DOHH2 (cell line): ENCODE data around the gene SLC6A8.
"Not testable (repeated sequence)": the region's sequence is repeated elsewhere in the genome, so short reads cannot be mapped to it uniquely, and the experiment has no call there.

Experiments
- EZH2phosphoT487 ChIP-seq: fragments of 200-600 bp; sonication (generic); IDR thresholded peaks from 2 replicates; pipeline ENCODE4 v1.6.1; 2017; ENCODE audit warnings: borderline replicate concordance, mild to moderate bottlenecking, antibody characterized with exemption, low read length, moderate library complexity, mixed read lengths
- TF ChIP-seq, protein P1 (sequence below): fragments of 200-600 bp; sonication (generic); IDR thresholded peaks from one replicate; pipeline ENCODE4 v1.5.1; 2014; ENCODE audit warnings: antibody characterized with exemption, mild to moderate bottlenecking, low read depth, low read length; ENCODE audit not compliant: poor library complexity, severe bottlenecking

DNA sequence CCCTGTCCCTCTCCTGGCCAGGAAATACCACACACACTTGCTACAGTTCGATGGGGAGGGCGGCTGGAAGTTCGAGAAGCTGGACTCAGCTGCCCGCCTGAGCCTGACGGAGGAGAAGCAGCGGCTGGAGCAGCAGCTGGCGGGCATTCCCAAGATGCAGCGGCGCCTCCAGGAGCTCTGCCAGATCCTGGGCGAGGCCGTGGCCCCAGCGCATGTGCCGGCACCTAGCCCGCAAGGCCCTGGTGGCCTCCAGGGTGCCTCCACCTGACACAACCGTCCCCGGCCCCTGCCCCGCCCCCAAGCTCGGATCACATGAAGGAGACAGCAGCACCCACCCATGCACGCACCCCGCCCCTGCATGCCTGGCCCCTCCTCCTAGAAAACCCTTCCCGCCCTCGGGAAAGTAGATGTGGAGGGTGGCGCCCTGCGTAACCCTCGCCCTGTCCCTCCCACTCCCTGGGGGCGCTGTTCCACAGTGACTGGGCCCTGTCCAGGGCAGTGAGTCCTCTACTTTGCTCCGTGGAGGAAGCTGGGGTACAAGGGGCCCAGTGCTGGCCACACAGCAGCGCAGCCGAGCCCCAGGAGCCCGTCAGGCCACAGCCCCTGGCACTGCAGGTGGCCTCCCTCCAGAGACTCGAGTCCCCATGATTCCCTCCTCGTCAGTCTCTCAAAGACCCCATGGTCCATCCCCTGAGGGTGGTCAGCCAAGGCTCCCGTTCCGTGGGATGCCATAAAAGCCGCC, 55.9 kb downstream of the SLC6A8 start:
- TF ChIP-seq, protein P1, sequence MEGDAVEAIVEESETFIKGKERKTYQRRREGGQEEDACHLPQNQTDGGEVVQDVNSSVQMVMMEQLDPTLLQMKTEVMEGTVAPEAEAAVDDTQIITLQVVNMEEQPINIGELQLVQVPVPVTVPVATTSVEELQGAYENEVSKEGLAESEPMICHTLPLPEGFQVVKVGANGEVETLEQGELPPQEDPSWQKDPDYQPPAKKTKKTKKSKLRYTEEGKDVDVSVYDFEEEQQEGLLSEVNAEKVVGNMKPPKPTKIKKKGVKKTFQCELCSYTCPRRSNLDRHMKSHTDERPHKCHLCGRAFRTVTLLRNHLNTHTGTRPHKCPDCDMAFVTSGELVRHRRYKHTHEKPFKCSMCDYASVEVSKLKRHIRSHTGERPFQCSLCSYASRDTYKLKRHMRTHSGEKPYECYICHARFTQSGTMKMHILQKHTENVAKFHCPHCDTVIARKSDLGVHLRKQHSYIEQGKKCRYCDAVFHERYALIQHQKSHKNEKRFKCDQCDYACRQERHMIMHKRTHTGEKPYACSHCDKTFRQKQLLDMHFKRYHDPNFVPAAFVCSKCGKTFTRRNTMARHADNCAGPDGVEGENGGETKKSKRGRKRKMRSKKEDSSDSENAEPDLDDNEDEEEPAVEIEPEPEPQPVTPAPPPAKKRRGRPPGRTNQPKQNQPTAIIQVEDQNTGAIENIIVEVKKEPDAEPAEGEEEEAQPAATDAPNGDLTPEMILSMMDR, result not testable (repeated sequence)
- TF ChIP-seq EZH2phosphoT487, result not testable (repeated sequence)
